Aorta (tissue), 5 donors: ENCODE measurements around the gene PSMB10. TPM values are rescaled to one million over a fixed set of nuclear protein-coding genes. Genes with fewer than 3 reads are reported as not detected.
A peak's percentile ranks its signal among the peaks of the same experiment; 100 is the strongest.

Source experiments
- ATAC-seq: fragments of 200-7000 bp; cut with Tn5 transposase; one replicate; pipeline ENCODE4 v1.9.1; 2022; ENCODE audit warnings: moderate library complexity; ENCODE audit not compliant: low FRiP score
- DNase-seq, 2 donors: peaks; one replicate each; pipeline ENCODE4 v3.0.0-alpha.2; 2020
- H3K27ac ChIP-seq, 2 donors: one replicate each; pipeline ENCODE4 v1.5.1; 2013; ENCODE audit warnings: low read length in 2 of 2, mild to moderate bottlenecking in 2 of 2, moderate library complexity in 2 of 2, control low read depth in 1 of 2, inconsistent platforms in 1 of 2, low read depth in 1 of 2
- H3K27me3 ChIP-seq, 2 donors: one replicate each; pipeline ENCODE4 v1.6.1; 2013; ENCODE audit warnings: control low read depth in 1 of 2, low read length in 1 of 2, mild to moderate bottlenecking in 1 of 2, moderate library complexity in 1 of 2; ENCODE audit not compliant: insufficient read depth in 2 of 2, control insufficient read depth in 1 of 2
- H3K36me3 ChIP-seq, 2 donors: one replicate each; pipeline ENCODE4 v1.6.1; 2013; ENCODE audit warnings: control low read depth in 1 of 2, low read length in 1 of 2, mild to moderate bottlenecking in 1 of 2; ENCODE audit not compliant: insufficient read depth in 2 of 2, control insufficient read depth in 1 of 2
- H3K4me1 ChIP-seq, 2 donors: one replicate each; pipeline ENCODE4 v1.6.1; 2013; ENCODE audit warnings: low read length in 2 of 2, control low read depth in 1 of 2, mild to moderate bottlenecking in 1 of 2, moderate library complexity in 1 of 2; ENCODE audit not compliant: insufficient read depth in 2 of 2, control insufficient read depth in 1 of 2
- H3K4me3 ChIP-seq, 2 donors: one replicate each; pipeline ENCODE4 v1.5.1; 2013; ENCODE audit warnings: low read length in 2 of 2, control low read depth in 1 of 2, mild to moderate bottlenecking in 1 of 2
- H3K9me3 ChIP-seq: one replicate; pipeline ENCODE4 v1.6.1; 2013; ENCODE audit warnings: mild to moderate bottlenecking, low read length; ENCODE audit not compliant: control insufficient read depth
- WGBS, 2 donors: extraction: QIAGEN DNeasy Blood & Tissue Kit; methylation state at CpG; one replicate each; pipeline ENCODE4 v1.1.7; 2013; 5-methylcytosine and 5-hydroxymethylcytosine counted together
- intact Hi-C, 2 donors: fragments of 100-400 bp; cut with DNase I; formaldehyde crosslinking; loops; one replicate each; pipeline versions ENCODE4 v1.14.2 to v1.15.0; 2022
- polyA plus RNA-seq, 2 donors: library from polyadenylated mRNA; stranded (reverse); fragments of 200-250 nt; gene quantifications; one replicate each; pipeline ENCODE4 v1.2.3, GENCODE V29; 2013
- total RNA-seq, 2 donors: library from RNA; stranded (reverse); fragmentation: NEBNext Ultra II Directional; extraction: Animal tissue kit (Norgen Biotek cat#: 25700); gene quantifications; one replicate each; pipeline ENCODE4 v1.2.1, GENCODE V29; 2021
- donor health status: healthy with polysubstance abuse.
- donor health status: Bipolar disorder and iron deficiency.
- donor health status: DM: no; HTN: no; CAD: no.
- donor health status: DM: no; HTN: no; CAD: no.
- donor health status: DM: yes; HTN: yes; CAD: no.

The PSMB10 gene
- total and polyA plus RNA-seq, 4 donors: 27.7 to 84.3 (median 45.7) TPM

DNA sequence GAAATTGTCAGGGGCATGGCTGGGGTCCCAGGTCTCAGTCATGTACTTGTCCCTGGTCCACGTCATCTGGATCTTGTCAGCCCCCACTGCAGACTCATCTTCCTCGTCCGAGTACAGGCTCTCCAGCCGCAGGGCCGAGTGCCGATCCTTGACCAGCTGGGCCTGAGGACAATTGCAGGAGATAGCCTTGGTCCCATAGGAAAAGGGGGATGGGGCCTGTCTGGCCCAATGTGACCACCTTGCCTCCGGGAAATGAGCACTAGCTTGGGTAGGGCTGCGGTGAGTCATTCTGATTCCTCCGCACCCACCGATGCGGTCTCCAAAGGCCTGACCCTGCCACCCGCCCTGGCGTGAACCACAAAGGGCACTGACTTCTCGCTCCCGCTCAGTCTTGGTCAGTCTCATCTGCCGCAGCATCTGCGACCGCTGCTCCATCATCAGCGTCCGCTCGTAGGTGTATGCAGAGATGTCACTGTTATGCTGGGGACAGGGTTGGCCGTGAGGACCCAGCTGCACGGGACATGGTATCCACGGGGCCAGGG is 8.8 kb upstream of the PSMB10 start:
- Histone ChIP-seq H3K4me3 (no peak overlapping the region), H3K9me3 (no peaks in the 10 kb centered on the region), H3K27me3 (no peaks in the 10 kb centered on the region), H3K36me3 (peaks cover 4 to 36% of the 10 kb centered on the region in 2 donors), H3K4me1 (no peaks in the 10 kb centered on the region), H3K27ac (no peak overlapping the region)
- WGBS, 2 donors: 88 to 89% methylated on average over 24 of the region's 24 CpGs
- intact Hi-C loops: no loop called here
- ATAC-seq (no peak), DNase-seq (no peak)

- Histone ChIP-seq H3K36me3 (peaks cover 4 to 32% of the 10 kb centered on the region in 2 donors), H3K4me1 (no peaks in the 10 kb centered on the region), H3K4me3 (no peak overlapping the region), H3K27ac (peak overlapping the region in 1 of 2 donors; percentile 30), H3K9me3 (no peaks in the 10 kb centered on the region), H3K27me3 (no peaks in the 10 kb centered on the region)
- no peak for DNase-seq
- intact Hi-C loops: no loop called here
- WGBS, 2 donors: 85 to 90% methylated on average over 24 of the region's 24 CpGs
- ATAC-seq: peak; percentile 1
Observed at GRCh38 chr16:67944690-67945391, 8.2 kb upstream of the PSMB10 start.

DNA sequence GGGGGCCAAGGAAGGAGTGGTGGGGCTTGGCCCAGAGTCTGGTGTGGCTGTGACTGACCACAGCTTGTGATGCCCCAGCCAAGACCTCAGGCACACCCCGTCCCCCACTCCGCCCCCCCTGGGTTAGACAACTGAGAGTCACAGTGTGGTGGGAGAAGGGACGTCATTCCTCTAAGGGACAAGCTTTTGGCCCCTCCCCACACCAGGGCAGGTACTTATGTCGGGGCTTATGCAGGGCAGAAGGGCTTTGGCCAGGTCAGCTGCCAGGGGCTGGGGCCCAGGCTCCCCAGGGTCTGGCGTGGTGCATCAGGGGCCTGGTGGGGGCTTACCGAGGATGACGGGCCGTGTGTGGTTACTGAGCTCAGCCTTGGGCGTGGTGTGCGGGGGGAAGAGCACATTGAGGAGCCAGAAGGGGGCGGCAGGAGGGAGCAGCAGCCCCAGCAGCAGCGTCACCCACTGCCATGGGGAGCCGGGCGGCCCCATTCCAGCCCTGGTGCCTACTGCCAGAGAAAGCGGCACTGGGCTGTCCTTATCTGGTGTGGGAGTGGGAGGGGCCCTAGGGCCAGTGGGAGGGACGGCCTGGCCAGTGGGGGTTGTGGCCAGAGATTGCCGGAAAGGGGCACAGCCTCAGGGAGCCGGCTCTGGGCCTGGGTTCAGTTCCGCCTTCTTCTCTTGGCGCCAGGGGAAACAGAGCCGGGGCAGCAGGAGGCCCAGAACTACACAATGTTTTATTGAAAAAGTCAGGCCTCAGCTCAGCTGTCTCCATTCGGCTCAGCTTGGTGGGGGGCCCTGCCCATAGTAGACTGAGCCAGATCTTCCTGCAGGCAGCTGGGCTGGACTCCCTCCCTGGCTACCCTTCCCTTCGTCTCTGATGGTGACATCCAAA is 7.2 kb upstream of the PSMB10 start, which contains the start of gene LCAT:
LCAT (minus strand) TSS at position 502 of the 886 bp plus-strand sequence; CDS start at position 483, 19 bp downstream.
- intact Hi-C loops: no loop called here
- WGBS, 2 donors: 14 to 18% methylated on average over 19 to 23 of the region's 23 CpGs
- Histone ChIP-seq H3K4me3 (no peak within 1 kb of the TSS), H3K9me3 (no peaks in the 10 kb centered on the region), H3K27ac (peak within 1 kb of the TSS in 1 of 2 donors; percentile 53), H3K27me3 (no peaks in the 10 kb centered on the region), H3K4me1 (no peaks in the 10 kb centered on the region), H3K36me3 (peaks cover 4 to 28% of the 10 kb centered on the region in 2 donors)
- DNase-seq: peak; percentile 89 to 90
- ATAC-seq: peak; percentile 82

DNA sequence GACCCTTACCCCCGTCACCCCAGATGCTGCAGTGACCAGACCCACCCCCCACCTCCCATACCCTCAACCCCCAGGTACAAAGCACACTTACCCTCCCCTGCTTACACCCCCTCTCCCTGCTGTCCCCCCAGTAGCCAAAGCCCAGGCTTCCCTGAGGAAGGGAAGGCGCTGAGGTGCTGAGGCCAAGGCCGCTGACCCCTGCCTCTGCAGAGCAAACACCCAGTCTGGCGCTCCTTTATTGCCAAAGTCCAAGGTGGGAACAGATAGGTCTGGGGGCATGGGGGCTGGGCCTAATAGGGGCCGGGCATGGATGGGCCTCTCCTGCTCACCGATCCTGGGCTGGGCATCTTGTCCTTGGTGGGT is 6.6 kb upstream of the PSMB10 start:
- peaks cover 2 to 28% of the 10 kb centered on the region in 2 donors for H3K36me3 ChIP-seq
- peak overlapping the region in 1 of 2 donors; percentile 53 for H3K27ac ChIP-seq
- H3K27me3 ChIP-seq: no peaks in the 10 kb centered on the region
- no peaks in the 10 kb centered on the region for H3K9me3 ChIP-seq
- 78 to 80% methylated on average over 6 of the region's 6 CpGs for WGBS, 2 donors
- intact Hi-C loops: no loop called here
- no peak for DNase-seq
- no peak for ATAC-seq
- H3K4me3 ChIP-seq: no peak overlapping the region
- H3K4me1 ChIP-seq: no peaks in the 10 kb centered on the region

GRCh38 chr16:67942510-67943255 is 6.0 kb upstream of the PSMB10 start:
- WGBS, 2 donors: 67 to 76% methylated on average over 20 to 27 of the region's 27 CpGs
- DNase-seq (peak in 1 of 2 donors; percentile 67), ATAC-seq (no peak)
- H3K9me3 ChIP-seq: no peaks in the 10 kb centered on the region
- no peaks in the 10 kb centered on the region for H3K27me3 ChIP-seq
- H3K36me3 ChIP-seq: peaks cover 0 to 23% of the 10 kb centered on the region in 2 donors
- no peak overlapping the region for H3K27ac ChIP-seq
- intact Hi-C loops: no loop called here
- H3K4me1 ChIP-seq: no peaks in the 10 kb centered on the region
- no peak overlapping the region for H3K4me3 ChIP-seq

DNA sequence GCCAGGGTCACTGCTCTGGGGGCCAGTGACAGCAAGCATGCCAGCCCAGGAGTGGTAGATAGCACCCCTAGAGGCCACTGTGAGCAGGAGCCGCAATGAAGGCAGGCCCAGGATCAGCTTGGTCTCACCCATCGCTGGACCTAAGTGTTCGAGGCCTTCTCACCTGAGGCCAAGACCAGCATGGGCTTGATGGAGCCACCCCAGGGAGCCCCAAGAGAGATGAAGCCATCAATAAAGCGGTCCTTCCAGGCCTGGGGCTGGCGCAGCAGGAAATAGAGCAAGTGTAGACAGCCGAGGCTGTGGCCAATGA is 5.5 kb upstream of the PSMB10 start:
- intact Hi-C loops: no loop called here

DNA sequence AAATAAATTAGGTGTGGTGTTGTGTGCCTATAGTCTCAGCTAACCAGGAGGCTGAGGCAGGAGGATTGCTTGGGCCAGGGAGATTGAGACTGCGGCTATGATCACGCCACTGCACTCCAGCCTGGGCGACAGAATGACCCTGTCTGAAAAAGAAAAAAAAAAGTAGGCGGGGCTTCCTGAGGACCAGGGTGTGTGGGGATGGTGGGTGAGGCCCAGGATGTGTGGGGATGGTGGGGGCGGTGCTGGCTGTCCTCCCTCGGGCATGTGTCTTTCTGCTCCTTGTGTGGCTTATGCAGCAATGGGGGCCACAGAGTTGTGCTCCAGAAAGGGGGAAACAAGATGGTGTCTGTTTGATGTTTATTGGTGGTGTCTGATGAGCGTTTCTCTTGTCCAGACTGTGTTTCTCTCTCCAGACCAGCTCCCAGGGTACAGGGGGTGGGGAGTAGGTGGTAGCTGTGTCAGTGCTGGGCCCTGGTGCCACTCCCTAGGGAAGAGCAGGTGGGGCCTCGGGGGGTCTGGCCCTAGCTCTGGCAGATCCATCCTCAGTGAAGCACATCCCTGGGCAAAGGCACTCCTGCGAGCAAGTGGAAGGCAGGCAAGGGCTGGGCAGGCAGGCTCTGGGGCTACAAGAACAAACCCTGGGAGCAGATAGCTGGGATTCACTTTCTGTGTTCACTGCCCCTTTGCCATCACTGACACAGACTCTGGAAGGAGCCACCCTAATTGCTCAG is 5.0 kb upstream of the PSMB10 start:
- intact Hi-C loops: no loop called here
- H3K4me3 ChIP-seq: no peak overlapping the region
- no peak overlapping the region for H3K27ac ChIP-seq
- 77 to 78% methylated on average over 9 of the region's 9 CpGs for WGBS, 2 donors
- no peaks in the 10 kb centered on the region for H3K4me1 ChIP-seq
- no peaks in the 10 kb centered on the region for H3K9me3 ChIP-seq
- DNase-seq: no peak
- no peak for ATAC-seq
- peaks cover 0 to 16% of the 10 kb centered on the region in 2 donors for H3K36me3 ChIP-seq
- H3K27me3 ChIP-seq: no peaks in the 10 kb centered on the region

More for the DNA sequence above, 5.5 kb upstream of the PSMB10 start:
- Histone ChIP-seq H3K4me1 (no peaks in the 10 kb centered on the region), H3K27me3 (no peaks in the 10 kb centered on the region), H3K27ac (no peak overlapping the region), H3K4me3 (no peak overlapping the region), H3K9me3 (no peaks in the 10 kb centered on the region), H3K36me3 (peaks cover 0 to 21% of the 10 kb centered on the region in 2 donors)
- peak in 1 of 2 donors; percentile 78 for DNase-seq
- WGBS, 2 donors: 66 to 69% methylated on average over 6 of the region's 6 CpGs
- no peak for ATAC-seq
